K562 treated with DMSO at 1 percent for 4 hours (cell line): Measurements from ENCODE around the gene TMPRSS11A. TPM values are rescaled to one million over a fixed set of nuclear protein-coding genes. Genes with fewer than 3 reads are reported as not detected.

ENCODE experiments used
- total RNA-seq: library from RNA; unstranded; fragments of 300-600 nt; gene quantifications from 2 replicates; pipeline ENCODE4 v1.2.3, GENCODE V29; 2022; ENCODE audit not compliant: insufficient read depth

The TMPRSS11A gene
- total RNA-seq: not detected in 2 replicates

GRCh38 chr4:67963356-67963755, at the start of gene TMPRSS11A:
Gene TMPRSS11A, minus strand, starts transcription at chr4:67963493. Its CDS starts 100 bp downstream, at chr4:67963393.

GRCh38 chr4:67883902-67884301, 79.4 kb downstream of the TMPRSS11A start, which contains the start of gene TMPRSS11D:
Gene TMPRSS11D, minus strand, starts transcription at chr4:67884002. Its CDS starts 69 bp downstream, at chr4:67883933.

Other genes with a start within 250 kb of the TMPRSS11A start
- gene GNRHR, start 209.1 kb downstream of the TMPRSS11A start, total RNA-seq: not detected in 2 replicates
- not detected in 2 replicates for gene TMPRSS11D, start 79.5 kb downstream of the TMPRSS11A start, total RNA-seq
- not detected in 2 replicates for gene TMPRSS11F, start 166.4 kb upstream of the TMPRSS11A start, total RNA-seq